Stomach smooth muscle (tissue), 2 donors: ENCODE data around the gene PALD1.

ENCODE experiments used
- H3K27ac ChIP-seq: one replicate; pipeline ENCODE4 v1.7.0; 2013; ENCODE audit warnings: mild to moderate bottlenecking, low read length, inconsistent platforms
- H3K27me3 ChIP-seq, 2 donors: one replicate each; pipeline ENCODE4 v1.7.0; 2013; ENCODE audit warnings: low read length in 2 of 2; ENCODE audit not compliant: insufficient read depth in 2 of 2, control insufficient read depth in 1 of 2
- H3K36me3 ChIP-seq, 2 donors: one replicate each; pipeline ENCODE4 v1.7.0; 2013; ENCODE audit warnings: low read length in 2 of 2; ENCODE audit not compliant: control insufficient read depth in 2 of 2, insufficient read depth in 2 of 2
- H3K4me1 ChIP-seq: one replicate; pipeline ENCODE4 v1.7.0; 2013; ENCODE audit warnings: low read length; ENCODE audit not compliant: control insufficient read depth, insufficient read depth
- H3K4me3 ChIP-seq, 2 donors: one replicate each; pipeline ENCODE4 v1.7.0; 2013; ENCODE audit warnings: low read length in 2 of 2
- H3K9ac ChIP-seq, 2 donors: one replicate each; pipeline ENCODE4 v1.7.0; 2013; ENCODE audit warnings: low read length in 2 of 2, mild to moderate bottlenecking in 1 of 2
- H3K9me3 ChIP-seq, 2 donors: one replicate each; pipeline ENCODE4 v1.7.0; 2013; ENCODE audit warnings: low read length in 2 of 2; ENCODE audit not compliant: control insufficient read depth in 2 of 2
- donor health status: healthy.
- donor health status: Pancreatic carcinoma.

Gene PALD1

DNA sequence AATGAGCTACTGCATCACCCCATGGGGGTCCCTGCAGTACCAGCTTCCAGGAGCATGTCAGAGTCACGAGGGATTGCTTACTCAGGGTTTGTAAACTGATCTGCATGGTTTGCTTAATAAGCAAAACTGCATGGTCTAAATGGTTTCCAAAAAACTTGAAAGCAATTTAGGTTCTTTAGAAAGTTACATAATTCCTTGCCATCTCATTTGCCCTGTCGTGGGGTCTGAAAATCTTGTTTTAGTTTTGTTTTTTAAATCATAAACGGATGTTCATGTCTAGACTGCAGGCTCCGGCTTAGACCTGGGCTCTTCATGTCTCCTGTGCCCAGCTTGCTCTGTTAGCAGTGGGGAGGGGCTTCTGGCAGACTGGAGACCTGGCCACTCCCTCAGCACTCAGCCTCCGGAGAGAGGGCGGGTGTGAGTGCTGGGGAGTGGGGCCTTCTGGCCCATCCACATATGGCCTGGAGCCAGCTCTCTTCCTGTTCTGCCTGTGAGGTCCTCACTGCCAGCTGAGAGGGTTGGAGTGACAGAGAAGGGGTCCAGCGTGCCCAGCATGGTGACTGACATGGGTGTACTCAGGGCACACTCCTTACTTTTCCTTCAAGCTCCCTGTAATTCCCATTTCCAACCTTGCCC, 106.5 kb downstream of the PALD1 start:
- H3K4me3 ChIP-seq = no peak overlapping the region
- no peaks in the 10 kb centered on the region for H3K27me3 ChIP-seq
- no peak overlapping the region for H3K9ac ChIP-seq
- H3K27ac ChIP-seq = no peak overlapping the region
- no peaks in the 10 kb centered on the region for H3K9me3 ChIP-seq
- H3K4me1 ChIP-seq = no peaks in the 10 kb centered on the region
- no peaks in the 10 kb centered on the region for H3K36me3 ChIP-seq

DNA sequence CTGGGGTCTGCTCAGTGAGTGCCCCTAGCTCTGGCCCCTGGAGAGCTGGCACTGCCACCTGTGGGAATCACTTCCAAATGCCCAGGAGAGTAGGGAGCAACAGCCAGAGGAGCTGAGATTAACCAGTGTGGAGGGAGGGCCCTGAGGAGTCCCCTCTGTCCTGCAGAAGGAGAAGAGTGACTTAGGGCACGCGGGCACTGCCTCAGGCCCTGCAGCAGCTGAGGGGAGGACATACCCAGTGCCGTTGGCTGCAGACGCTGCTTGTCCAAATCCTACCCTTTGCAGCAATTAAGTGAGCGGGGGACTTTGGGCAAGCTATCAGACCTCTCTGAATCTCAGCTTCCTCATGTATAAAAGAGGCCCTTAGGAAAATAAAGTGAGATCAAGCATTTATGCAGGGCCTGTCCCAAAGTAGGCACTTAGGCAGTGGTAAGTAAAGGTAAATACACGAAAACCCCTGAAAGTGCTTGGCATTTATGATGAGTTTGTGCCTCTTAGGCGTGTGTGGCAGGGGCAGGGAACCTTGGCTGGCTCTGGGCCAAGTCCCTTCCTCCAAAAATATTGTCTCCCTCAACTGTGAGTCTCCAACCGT, 107.1 kb downstream of the PALD1 start:
- Histone ChIP-seq H3K4me3 (no peak overlapping the region), H3K9ac (no peak overlapping the region), H3K9me3 (no peaks in the 10 kb centered on the region), H3K27me3 (no peaks in the 10 kb centered on the region), H3K27ac (no peak overlapping the region), H3K36me3 (no peaks in the 10 kb centered on the region), H3K4me1 (no peaks in the 10 kb centered on the region)

DNA sequence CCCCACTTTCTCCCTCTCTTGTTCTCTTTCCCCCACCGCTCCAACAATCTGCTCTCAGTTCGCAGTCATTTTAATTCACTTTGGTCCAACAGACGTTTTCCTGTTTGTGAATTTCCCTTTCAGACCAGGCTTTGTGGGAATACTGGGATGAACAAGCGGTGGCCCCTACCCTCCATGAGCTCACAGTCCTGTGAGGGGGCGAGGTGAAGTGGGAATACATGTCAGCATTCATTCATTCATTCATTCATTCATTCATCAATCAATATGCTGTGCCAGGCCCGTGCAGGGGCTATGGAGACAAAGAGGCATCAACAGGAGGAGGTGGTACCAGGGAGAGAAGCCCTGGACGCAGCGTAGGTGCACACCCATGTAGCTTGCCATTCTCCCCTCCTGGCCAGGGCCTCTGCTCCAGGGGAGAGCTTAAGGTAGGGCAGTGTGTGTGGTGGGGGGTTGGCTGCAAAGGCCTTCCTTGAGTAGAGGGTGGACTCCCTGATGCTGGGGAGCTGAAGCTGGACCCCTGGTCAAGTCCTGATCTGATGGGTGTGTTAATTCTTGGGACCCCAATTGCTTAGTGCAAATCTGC, 107.9 kb downstream of the PALD1 start:
- H3K9ac ChIP-seq = no peak overlapping the region
- H3K4me3 ChIP-seq = no peak overlapping the region
- H3K27ac ChIP-seq = no peak overlapping the region
- no peaks in the 10 kb centered on the region for H3K36me3 ChIP-seq
- no peaks in the 10 kb centered on the region for H3K4me1 ChIP-seq
- H3K27me3 ChIP-seq = no peaks in the 10 kb centered on the region
- no peaks in the 10 kb centered on the region for H3K9me3 ChIP-seq

DNA sequence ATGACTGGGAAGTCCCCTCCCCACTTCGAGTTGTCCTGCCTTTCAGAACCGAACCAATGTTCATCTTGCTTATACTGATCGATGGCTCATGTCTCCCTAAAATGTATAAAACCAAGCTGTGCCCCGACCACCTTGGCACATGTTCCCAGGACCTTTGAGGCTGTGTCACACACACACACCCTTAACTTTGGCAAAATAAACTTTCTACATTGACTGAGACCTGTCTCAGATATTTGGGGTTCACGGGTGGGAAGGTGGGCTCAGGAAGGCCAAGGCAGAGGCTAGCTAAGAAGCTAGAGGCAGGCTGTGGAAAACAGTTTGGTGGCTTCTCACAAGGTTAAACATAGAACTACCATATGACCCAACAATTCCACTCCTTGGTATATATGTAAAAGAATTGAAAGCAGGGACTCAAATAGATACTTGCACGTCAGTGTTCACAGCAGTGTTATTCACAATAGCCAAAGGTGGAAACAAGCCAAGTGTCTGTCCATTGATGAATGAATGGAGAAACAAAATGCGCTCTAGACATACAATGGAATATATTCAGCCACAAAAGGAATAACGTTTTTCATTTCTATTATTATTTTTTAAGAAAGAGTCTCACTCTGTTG, 108.6 kb downstream of the PALD1 start:
- Histone ChIP-seq H3K4me1 (no peaks in the 10 kb centered on the region), H3K27me3 (no peaks in the 10 kb centered on the region), H3K36me3 (no peaks in the 10 kb centered on the region), H3K9me3 (no peaks in the 10 kb centered on the region), H3K27ac (no peak overlapping the region), H3K4me3 (no peak overlapping the region), H3K9ac (no peak overlapping the region)

DNA sequence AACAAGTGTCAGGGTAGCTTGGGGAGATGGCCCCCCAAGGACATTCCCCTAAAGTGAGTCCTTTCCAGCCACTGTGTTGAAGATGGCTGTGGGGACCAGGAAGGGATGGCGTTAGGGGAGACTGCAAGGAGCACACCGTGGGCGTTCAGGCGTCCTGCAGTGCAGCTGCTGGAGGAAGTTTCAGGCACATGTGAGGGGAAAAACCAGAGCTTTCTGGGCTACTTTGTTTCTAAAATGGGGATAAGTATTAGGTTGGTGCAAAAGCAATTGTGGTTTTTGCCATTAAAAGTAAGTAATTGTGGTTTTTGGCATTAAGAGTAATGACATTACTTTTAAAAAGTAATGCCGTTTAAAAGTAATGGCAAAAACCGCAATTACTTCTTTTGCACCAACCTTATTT, 109.7 kb downstream of the PALD1 start:
- Histone ChIP-seq H3K4me3 (no peak overlapping the region), H3K4me1 (no peaks in the 10 kb centered on the region), H3K27ac (no peak overlapping the region), H3K9ac (no peak overlapping the region), H3K36me3 (no peaks in the 10 kb centered on the region), H3K9me3 (no peaks in the 10 kb centered on the region), H3K27me3 (no peaks in the 10 kb centered on the region)

DNA sequence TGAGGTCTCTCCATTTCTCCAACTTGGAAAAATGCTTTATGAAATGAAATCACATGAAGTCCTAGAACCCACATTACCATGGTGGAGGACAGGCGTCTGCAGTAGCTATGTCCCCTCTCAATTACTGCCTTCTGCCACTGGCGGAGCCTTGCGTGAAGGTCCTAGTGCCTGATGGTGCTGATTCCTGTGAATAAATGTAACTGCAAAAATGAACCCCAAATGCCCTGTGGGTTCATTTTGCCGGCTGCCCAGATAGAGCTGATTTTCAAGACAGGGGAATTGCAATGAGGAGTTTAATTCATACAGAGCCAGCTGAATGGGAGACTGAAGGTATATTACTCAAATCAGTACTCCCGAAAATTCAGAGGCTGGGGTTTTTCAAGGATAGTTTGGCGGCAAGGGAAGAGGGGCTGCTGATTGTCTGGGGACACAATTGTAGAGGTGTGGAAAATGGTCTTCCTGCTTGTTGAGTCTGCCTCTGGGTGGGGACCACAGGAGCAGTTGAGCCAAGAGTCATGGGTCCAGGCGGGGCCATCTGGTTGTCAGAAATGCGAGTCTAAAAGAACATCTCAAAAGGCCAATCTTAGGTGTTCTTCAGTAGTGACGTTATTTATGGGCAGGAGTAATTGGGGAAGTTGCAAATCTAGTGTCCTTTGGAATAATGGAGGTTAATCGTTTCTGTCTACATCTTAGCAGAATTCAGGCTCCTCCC, 110.4 kb downstream of the PALD1 start:
- Histone ChIP-seq H3K9me3 (no peaks in the 10 kb centered on the region), H3K4me3 (no peak overlapping the region), H3K9ac (no peak overlapping the region), H3K36me3 (no peaks in the 10 kb centered on the region), H3K27me3 (no peaks in the 10 kb centered on the region), H3K4me1 (no peaks in the 10 kb centered on the region), H3K27ac (no peak overlapping the region)

DNA sequence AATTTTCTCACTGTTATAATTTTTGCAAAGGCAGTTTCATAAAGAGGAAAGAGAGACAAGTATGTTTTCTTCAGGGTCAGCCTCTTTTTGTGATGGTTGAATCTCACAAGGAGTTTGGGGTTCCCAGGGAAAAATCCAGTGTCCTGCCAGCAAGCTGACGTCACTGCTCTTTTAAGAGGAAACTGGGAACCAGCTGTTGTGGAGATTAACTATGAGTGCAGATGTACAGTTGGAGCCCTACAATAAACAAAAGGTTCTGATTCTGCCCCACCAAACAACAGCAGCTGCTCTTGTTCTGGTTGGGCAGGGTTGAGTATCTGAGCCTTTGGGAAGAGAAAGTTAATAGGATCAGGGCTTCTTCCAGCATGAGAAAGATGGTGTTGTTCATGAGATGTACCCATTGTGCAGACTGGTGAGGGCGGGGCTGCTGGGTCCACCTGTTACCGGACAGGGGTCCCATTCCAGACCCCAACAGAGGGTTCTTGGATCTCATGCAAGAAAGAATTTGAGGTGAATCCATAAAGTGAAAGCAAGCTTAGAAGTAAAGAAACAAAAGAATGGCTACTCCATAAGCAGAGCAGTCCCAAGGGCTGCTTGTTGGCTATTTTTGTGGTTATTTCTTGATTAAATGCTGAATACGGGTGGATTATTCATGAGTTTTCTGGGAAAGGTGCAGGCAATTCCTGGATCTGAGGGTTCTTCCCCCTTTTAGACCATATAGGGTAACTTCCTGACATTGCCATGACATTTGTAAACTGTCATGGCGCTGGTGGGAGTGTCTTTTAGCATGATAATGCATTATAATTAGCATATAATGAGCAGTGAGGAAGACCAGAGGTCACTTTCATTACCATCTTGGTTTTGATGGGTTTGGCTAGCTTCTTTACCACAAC, 111.4 kb downstream of the PALD1 start:
- no peaks in the 10 kb centered on the region for H3K4me1 ChIP-seq
- H3K27me3 ChIP-seq = no peaks in the 10 kb centered on the region
- no peaks in the 10 kb centered on the region for H3K36me3 ChIP-seq
- H3K4me3 ChIP-seq = no peak overlapping the region
- peak overlapping the region; percentile 6 for H3K27ac ChIP-seq
- no peak overlapping the region for H3K9ac ChIP-seq
- no peaks in the 10 kb centered on the region for H3K9me3 ChIP-seq

DNA sequence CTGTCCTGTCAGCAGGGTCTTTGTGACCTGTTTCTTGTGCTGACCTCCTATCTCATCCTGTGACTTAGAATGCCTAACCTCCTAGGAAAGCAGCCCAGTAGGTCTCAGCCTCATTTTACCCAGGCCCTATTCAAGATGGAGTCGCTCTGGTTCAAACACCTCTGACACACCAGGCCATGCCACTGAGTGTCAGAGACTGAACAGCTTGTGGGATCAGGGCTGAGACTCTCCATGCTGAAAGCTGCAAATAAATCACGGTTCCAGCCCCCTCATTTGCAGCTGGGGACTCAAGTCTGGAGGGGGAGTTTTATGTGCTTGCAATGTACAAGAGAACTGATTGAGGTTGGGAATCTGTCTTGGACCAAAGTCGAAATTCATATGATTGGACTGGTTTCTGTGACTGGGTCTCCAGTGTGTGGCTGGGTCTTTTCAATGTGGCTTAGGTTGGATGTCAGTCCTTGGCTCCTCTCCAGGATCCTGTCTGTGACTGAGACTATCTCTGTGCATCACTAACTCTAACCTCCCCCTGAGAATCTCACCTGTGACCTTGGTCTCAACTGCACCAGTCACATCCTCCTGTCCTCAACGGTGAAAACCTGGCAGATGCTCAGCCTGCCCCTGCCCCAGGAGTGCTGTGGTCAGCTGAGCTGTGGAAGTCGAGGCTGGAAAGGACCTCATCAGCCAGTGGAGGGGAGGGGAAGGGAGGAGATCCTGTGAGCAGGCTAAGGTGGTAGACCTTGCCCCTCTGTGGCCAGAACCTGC, 112.3 kb downstream of the PALD1 start:
- Histone ChIP-seq H3K27ac (no peak overlapping the region), H3K36me3 (no peaks in the 10 kb centered on the region), H3K9ac (no peak overlapping the region), H3K4me3 (no peak overlapping the region), H3K27me3 (no peaks in the 10 kb centered on the region), H3K9me3 (no peaks in the 10 kb centered on the region), H3K4me1 (no peaks in the 10 kb centered on the region)

DNA sequence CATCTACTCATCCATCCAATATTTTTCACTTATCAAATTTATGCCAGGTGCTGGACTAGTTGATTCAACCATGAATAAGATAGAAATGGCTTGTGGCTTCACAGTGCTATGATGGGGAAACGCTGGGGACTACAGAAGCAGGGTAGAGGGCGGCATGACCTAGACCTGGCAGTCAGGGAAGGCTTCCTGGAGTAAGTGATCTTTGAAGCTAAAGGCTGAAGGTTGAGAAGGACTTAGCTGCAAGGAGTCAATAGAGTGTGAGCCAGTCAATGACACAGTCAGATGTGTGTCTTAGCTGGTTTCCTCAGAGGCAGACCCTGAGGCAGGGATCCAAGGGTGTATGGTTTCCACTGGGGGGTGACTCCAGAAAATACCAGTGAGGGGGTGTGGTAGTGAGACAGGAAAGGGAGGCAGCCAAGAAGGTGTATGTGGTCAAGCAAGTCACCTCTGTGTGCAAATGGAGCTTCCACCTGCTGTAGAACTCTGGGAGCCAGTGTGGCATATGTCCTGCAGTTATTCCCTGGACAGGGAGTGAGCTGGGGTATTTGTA, 113.7 kb downstream of the PALD1 start:
- no peak overlapping the region for H3K27ac ChIP-seq
- H3K9ac ChIP-seq = no peak overlapping the region
- H3K27me3 ChIP-seq = no peaks in the 10 kb centered on the region
- no peaks in the 10 kb centered on the region for H3K36me3 ChIP-seq
- no peaks in the 10 kb centered on the region for H3K9me3 ChIP-seq
- no peak overlapping the region for H3K4me3 ChIP-seq
- H3K4me1 ChIP-seq = no peaks in the 10 kb centered on the region
